Progenitor cell of endocrine pancreas (in vitro differentiated cells): ENCODE results near the gene TIPIN. TPM values are rescaled to one million over a fixed set of nuclear protein-coding genes. Genes with fewer than 3 reads are reported as not detected.

Experiments
- DNase-seq: peaks from one replicate; pipeline ENCODE4 v3.0.0; 2021; ENCODE audit warnings: low spot score; ENCODE audit not compliant: unreplicated experiment
- H3K27ac Mint-ChIP-seq: 2 replicates; pipeline ENCODE4 v1.8.0; 2021; ENCODE audit warnings: mild to moderate bottlenecking, moderate library complexity, mixed read lengths
- H3K27me3 Mint-ChIP-seq: 2 replicates; pipeline ENCODE4 v1.8.0; 2021; ENCODE audit warnings: mixed read lengths
- H3K36me3 Mint-ChIP-seq: 2 replicates; pipeline ENCODE4 v1.8.0; 2022; ENCODE audit warnings: mixed read lengths; ENCODE audit not compliant: insufficient read depth
- H3K4me1 Mint-ChIP-seq: 2 replicates; pipeline ENCODE4 v1.8.0; 2021; ENCODE audit warnings: low read depth, mixed read lengths
- H3K4me3 Mint-ChIP-seq: 2 replicates; pipeline ENCODE4 v1.8.0; 2021; ENCODE audit warnings: low read depth, mild to moderate bottlenecking, moderate library complexity, mixed read lengths
- H3K9me3 Mint-ChIP-seq: 2 replicates; pipeline ENCODE4 v1.8.0; 2021; ENCODE audit warnings: low read depth, mixed read lengths
- total RNA-seq: library from RNA; stranded (reverse); gene quantifications from 2 replicates; pipeline ENCODE4 v1.2.1, GENCODE V29; 2021
- TF ChIP-seq, protein P1 (sequence below): fragments of 200-600 bp; sonication (generic); IDR thresholded peaks from one replicate; pipeline ENCODE4 v1.5.0; 2021; ENCODE audit warnings: antibody characterized with exemption, mild to moderate bottlenecking; ENCODE audit not compliant: unreplicated experiment

TIPIN gene
- total RNA-seq, 1 donor from 2014 or later: 10.1 TPM

DNA sequence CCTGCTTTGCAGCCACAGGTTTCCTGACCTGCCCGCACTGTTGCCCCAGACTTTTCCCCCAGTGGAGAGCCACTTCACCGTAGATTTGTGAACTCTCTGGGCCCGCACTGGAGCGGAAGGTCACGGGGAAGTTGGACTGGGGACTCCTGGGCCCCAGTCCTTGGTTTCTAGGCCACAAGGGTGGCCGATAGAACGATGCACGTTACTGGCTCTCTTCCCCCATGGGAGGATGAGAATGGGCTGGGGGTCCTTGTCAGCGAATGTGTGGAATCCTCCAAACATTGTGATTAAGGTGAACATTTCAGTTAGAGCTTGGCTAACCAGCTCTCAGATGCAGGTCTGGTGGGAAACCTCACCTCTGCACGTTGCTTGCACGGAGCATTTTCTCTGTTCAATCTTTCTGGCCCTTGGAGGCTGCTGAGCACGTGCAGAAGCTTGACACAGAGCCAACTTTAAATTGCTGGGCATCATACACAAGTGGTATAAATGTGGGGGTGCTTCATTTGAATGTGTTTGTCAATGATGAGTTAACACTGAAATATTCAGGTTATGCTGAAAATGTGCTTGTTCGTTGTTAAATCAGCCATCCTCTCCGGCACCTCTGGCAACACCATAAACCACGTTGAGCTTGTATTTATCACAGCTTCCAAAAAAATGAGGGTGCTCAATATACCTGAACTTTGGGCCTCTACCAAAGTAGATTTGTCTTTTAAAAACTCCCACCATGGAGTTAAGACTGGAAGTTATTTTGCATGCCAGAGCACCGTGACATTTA is 62.1 kb downstream of the TIPIN start:
- Mint-ChIP-seq H3K9me3 (no peaks in the 10 kb centered on the region), H3K27me3 (no peaks in the 10 kb centered on the region), H3K27ac (peak overlapping the region; percentile 93), H3K4me1 (peaks cover 29% of the 10 kb centered on the region), H3K4me3 (peak overlapping the region; percentile 81), H3K36me3 (peaks cover 11% of the 10 kb centered on the region)
- DNase-seq: no peak
- TF ChIP-seq, protein P1, sequence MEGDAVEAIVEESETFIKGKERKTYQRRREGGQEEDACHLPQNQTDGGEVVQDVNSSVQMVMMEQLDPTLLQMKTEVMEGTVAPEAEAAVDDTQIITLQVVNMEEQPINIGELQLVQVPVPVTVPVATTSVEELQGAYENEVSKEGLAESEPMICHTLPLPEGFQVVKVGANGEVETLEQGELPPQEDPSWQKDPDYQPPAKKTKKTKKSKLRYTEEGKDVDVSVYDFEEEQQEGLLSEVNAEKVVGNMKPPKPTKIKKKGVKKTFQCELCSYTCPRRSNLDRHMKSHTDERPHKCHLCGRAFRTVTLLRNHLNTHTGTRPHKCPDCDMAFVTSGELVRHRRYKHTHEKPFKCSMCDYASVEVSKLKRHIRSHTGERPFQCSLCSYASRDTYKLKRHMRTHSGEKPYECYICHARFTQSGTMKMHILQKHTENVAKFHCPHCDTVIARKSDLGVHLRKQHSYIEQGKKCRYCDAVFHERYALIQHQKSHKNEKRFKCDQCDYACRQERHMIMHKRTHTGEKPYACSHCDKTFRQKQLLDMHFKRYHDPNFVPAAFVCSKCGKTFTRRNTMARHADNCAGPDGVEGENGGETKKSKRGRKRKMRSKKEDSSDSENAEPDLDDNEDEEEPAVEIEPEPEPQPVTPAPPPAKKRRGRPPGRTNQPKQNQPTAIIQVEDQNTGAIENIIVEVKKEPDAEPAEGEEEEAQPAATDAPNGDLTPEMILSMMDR: no peak

DNA sequence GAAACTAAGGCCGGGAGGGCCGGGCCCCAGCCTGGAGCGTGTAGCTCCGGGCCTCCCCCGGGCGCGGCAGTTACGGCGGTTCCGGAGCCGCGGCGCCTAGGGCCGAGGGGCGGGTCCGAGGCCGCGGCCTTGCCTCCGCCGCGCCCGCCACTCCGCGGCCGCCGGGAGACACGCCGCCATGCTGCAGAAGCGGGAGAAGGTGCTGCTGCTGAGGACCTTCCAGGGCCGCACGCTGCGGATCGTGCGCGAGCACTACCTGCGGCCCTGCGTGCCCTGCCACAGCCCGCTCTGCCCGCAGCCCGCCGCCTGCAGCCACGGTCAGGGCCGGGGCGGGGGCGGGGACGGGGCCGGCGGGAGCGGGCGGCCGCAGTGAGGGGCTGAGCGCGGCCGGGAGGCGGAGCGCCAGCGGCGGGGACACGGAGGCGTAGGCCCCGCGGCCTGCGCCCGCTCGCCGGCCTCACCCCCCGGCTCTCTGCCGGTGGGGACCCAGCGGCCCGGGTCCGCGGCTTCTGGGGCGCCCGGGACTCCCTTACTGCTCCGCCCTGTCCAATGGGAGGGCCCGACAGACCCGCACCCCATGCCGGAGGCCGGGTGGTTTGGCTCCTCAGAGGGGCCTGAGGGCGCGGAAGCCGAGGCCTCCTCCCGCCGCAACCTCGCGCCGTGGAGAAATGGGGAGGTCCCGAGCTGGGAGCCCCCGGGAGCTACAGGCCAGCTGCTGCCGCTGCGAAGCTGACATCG is 62.9 kb downstream of the TIPIN start, which contains the start of gene DIS3L:
Gene DIS3L (plus strand): TSS at position 150 of the 738 bp plus-strand sequence. CDS start 29 bp downstream, at position 179.
- peaks cover 29% of the 10 kb centered on the region for H3K4me1 Mint-ChIP-seq
- DNase-seq: peak; percentile 48
- no peaks in the 10 kb centered on the region for H3K27me3 Mint-ChIP-seq
- no peaks in the 10 kb centered on the region for H3K9me3 Mint-ChIP-seq
- H3K4me3 Mint-ChIP-seq: peak within 1 kb of the TSS; percentile 81
- H3K27ac Mint-ChIP-seq: peak within 1 kb of the TSS; percentile 96
- H3K36me3 Mint-ChIP-seq: peaks cover 8% of the 10 kb centered on the region
- TF ChIP-seq, protein P1: no peak

DNA sequence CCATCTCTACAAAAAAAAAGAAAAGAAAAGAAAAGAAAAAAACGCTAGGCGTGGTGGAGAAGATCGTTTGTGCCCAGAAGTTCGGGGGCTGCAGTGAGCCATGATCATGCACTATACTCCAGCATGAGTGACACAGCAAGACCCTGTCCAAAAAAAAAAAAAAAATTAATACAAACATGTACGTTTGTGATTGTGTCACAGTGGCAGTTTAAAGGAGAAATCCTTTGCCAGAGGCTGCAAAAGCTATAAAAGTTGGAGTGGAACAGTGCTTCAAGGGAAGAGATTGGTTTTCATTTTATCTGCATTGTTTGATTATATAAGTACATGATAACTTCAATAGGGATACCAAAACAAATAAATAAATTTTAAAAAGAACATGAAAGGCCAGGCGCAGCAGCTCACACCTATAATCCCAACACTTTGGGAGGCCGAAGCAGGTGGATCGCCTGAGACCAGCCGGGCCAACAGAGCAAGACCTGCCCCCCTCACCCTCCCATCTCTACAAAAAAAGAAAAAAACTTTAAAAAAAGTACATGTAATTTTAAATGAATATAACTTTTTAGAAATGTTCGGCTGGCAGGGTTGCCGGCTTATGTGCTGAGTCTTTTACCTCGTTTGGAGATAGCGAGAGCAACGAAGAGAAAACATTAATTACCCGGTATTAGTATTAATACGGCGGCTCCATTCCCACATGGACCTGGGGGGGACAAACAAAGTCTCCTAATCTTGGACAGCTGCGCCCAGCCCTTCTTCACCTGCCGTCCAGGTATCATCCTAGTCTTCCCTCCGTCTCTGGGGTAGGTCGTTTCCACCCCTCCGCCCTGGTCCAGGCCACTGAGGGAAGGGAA is 63.7 kb downstream of the TIPIN start:
- H3K4me3 Mint-ChIP-seq: peak overlapping the region; percentile 77
- no peaks in the 10 kb centered on the region for H3K27me3 Mint-ChIP-seq
- DNase-seq: no peak
- peaks cover 29% of the 10 kb centered on the region for H3K4me1 Mint-ChIP-seq
- H3K36me3 Mint-ChIP-seq: peaks cover 7% of the 10 kb centered on the region
- TF ChIP-seq, protein P1: no peak
- H3K27ac Mint-ChIP-seq: peak overlapping the region; percentile 96
- no peaks in the 10 kb centered on the region for H3K9me3 Mint-ChIP-seq

DNA sequence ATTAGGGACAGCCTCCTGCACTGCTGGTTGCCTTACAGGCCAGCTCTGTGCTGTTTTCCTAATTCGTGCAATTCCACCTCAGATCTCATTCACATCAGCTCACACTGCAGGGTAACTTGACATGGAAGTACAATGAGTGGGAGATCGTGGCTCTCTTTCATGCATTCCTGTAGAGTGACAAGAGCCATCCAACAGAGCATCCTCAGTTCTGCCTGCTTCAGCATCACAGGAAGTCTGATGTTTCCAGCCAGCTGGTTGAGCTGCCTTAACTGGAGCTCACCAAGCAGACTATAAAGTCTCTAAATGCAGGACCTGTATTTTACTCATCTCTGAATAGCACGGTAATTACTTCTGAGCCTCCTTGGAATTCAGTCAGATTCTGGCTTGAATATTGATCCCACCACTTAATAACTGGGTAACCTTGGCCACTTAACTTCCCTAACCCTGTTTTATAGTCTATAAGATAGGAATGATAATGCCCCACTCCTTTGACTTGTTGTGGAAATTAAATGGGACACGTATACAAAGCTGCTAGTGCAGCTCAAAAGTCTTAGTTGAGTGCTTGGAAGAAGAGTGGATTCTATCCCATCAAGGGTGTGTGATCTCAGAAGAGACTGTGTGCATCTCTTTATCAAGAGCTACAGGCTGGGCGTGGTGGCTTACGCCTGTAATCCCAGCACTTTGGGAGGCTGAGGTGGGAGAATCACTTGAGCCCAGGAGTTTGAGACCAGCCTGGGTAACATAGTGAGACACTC is 64.5 kb downstream of the TIPIN start:
- Mint-ChIP-seq H3K27me3 (no peaks in the 10 kb centered on the region), H3K9me3 (no peaks in the 10 kb centered on the region), H3K27ac (peak overlapping the region; percentile 96), H3K4me3 (peak overlapping the region; percentile 77), H3K4me1 (peaks cover 29% of the 10 kb centered on the region), H3K36me3 (peaks cover 4% of the 10 kb centered on the region)
- DNase-seq: no peak
- TF ChIP-seq, protein P1: no peak
